Smooth muscle cell of the coronary artery (primary cell): ENCODE results near the gene APMAP. TPM values are rescaled to one million over a fixed set of nuclear protein-coding genes. Genes with fewer than 3 reads are reported as not detected.

ENCODE experiments used
- total RNA-seq: library from RNA; depleted of rRNA; stranded (reverse); fragments of >200 nt; gene quantifications from 2 replicates; pipeline ENCODE4 v1.2.3, GENCODE V29; 2014; ENCODE audit warnings: low replicate concordance

Gene APMAP, protein sequence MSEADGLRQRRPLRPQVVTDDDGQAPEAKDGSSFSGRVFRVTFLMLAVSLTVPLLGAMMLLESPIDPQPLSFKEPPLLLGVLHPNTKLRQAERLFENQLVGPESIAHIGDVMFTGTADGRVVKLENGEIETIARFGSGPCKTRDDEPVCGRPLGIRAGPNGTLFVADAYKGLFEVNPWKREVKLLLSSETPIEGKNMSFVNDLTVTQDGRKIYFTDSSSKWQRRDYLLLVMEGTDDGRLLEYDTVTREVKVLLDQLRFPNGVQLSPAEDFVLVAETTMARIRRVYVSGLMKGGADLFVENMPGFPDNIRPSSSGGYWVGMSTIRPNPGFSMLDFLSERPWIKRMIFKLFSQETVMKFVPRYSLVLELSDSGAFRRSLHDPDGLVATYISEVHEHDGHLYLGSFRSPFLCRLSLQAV
- 59.9 and 104 TPM in 2 replicates for total RNA-seq

DNA sequence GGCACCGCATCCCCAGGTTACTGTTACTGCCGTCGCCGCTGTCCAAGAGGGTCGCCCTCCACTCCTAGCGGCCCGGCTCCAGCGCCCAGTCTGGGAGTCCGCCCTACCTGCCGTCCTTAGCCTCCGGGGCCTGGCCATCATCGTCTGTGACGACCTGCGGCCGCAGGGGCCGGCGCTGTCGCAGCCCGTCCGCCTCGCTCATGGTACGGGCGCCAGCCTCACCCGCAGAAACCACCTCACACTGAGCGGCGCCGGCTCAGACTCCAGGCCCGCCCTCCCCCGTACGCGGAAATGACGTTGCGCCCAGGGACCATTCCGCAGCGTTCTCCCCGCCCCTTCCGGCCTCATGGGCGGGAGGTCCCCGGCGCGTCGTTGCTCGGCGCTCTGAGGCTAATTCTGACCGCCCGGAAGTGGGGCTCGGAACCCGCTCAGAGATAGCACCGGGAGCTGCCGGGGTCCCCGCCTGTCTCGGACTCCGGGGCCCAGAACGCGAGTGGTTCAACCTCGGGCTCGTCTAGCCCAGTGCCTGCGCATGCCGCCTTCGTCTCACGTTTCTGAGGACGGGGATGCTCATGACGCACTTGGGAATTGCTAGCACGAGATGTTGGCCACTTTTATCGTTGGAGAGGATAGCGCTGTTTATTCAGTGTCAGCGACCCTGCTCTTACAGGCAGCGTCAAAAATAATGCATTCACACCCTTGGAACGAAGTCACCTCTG lies at the start of gene APMAP:
Gene APMAP, minus strand, starts transcription at position 265 of the 719 bp plus-strand sequence. Its CDS starts 63 bp downstream, at position 202.

DNA sequence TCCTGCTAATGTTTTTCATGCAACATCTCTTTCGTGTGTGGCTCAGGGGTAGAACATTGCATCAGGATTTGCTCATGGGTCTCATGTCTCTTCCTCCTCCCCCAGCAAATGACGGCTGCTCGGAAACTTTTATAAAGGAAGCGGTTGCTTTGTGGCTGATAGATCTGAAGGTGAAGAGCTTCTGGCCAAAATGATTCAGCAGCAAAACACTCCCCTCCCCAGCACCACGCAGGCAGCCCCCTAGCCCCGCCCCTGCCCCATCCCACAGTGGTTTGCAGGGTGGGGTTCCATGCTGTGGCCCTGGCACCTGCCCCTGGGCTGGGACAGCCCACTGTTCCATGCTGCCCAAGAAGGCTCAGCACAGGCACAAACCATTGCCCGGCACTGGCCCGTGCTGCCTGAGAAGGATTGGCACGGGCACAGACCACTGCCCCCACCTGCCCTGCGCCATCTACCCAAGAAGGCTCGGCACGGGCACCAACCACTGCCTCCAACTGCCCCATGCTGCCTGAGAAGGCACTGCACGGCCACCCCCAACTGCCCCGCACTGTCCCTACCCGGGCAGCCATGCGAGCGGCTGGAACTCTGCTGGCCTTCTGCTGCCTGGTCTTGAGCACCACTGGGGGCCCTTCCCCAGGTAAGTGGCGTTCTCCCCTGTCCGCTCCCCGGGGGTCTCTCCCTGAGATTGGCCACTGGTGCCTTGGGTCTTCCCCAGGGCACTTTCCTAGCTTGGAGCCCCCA lies 43.4 kb downstream of the APMAP start, which contains the start of gene CST7:
Gene CST7, plus strand, starts transcription at position 331 of the 741 bp plus-strand sequence. Its CDS starts 237 bp downstream, at position 568.

Other genes starting within 250 kb of the APMAP start
- not detected in 2 replicates for gene CST7, start 43.5 kb downstream of the APMAP start, total RNA-seq
- 1.1 and 14.0 TPM in 2 replicates for gene ACSS1, start 65.4 kb upstream of the APMAP start, total RNA-seq
- gene VSX1, start 89.4 kb upstream of the APMAP start, total RNA-seq, result not detected in 2 replicates
- gene ENTPD6, start 203.0 kb upstream of the APMAP start, total RNA-seq, result 28.3 and 44.9 TPM in 2 replicates